HG03064 (cell line): ENCODE results near the gene SCN2B.
"Not testable (repeated sequence)": the region's sequence is repeated elsewhere in the genome, so short reads cannot be mapped to it uniquely, and the experiment has no call there.

ENCODE experiments used
- ATAC-seq: cut with Tn5 transposase; IDR thresholded peaks from one replicate; pipeline ENCODE4 v1.9.1; 2021; ENCODE audit warnings: low read depth; ENCODE audit not compliant: unreplicated experiment

The SCN2B gene

DNA sequence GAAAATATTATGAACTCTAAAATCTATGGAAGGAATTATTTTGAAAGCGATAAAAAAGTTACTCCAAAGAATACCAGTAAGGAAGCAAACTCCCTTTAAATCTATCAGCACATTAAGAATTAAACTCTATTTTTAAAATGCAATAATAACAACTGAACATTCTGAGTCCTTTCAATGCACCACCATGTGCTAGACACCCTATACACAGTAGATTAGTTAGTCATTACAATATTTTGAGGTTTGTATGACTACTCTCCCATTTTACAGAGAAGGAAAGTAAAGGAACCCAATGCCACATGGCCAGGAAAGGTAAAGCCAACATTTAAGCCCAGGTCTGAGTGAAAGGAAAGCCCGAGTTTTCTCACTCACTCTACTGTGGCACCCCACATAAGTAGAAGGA is 30.6 kb upstream of the SCN2B start:
- ATAC-seq = no peak

DNA sequence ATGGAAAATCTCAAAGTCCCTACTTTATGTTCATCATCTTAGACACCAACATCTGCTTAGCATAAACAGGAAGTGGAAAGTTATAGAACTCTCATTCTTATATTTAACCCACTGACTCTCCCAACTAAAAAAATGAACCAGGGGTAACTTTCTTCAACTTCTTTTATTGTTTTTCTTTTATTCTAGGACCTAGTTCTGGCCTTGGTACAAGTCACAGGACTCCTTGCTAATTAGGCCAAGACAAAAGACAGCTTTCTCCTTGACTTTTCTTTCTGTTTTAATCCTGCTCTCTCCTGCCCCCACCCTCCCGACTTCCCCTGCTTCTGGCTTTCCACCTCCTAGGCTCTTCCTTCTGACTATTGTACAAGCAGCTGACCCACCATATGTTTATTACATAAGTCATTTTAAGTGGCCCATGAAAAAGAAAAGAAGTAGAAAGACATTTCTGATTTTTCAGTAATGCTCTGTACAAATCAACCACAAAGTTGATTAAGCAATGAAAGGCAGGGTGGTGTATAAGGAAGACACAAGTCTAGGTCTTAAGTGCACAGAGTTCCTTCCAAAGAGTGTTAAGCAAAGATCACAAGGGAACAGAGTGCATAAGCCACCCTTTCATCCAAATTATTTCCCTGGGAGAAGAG is 30.1 kb upstream of the SCN2B start:
- no peak for ATAC-seq

- ATAC-seq = no peak
These were observed 29.4 kb upstream of the SCN2B start for GRCh38 chr11:118205606-118206378.

GRCh38 chr11:118202599-118203422 is 26.4 kb upstream of the SCN2B start:
- ATAC-seq = no peak

- no peak for ATAC-seq
These were observed 25.5 kb upstream of the SCN2B start for GRCh38 chr11:118201966-118202365.

- ATAC-seq = no peak
These were observed 24.7 kb upstream of the SCN2B start for GRCh38 chr11:118200901-118201680.

GRCh38 chr11:118200497-118200896 is 24.1 kb upstream of the SCN2B start:
- no peak for ATAC-seq

DNA sequence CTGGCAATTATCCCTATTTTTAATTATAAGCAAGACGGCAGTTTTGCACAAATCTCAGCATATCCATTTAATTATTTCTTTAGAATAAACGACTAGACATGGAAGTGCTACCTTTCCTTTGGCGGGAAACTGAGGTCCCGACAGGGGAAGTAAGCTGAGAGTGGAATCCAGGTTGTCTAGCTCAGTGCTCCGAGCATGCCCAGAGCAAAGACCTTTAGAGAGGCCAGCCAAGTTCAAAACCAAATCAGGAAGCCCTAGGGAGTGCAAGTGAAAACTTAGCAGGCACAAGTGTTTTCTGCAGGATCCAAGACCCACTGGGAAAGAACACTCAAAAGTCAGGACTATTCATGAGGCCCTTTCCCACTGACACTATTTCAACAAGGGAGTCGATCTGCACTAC is 22.7 kb upstream of the SCN2B start:
- no peak for ATAC-seq

- ATAC-seq = no peak
These were observed 21.9 kb upstream of the SCN2B start for GRCh38 chr11:118198370-118198769.

DNA sequence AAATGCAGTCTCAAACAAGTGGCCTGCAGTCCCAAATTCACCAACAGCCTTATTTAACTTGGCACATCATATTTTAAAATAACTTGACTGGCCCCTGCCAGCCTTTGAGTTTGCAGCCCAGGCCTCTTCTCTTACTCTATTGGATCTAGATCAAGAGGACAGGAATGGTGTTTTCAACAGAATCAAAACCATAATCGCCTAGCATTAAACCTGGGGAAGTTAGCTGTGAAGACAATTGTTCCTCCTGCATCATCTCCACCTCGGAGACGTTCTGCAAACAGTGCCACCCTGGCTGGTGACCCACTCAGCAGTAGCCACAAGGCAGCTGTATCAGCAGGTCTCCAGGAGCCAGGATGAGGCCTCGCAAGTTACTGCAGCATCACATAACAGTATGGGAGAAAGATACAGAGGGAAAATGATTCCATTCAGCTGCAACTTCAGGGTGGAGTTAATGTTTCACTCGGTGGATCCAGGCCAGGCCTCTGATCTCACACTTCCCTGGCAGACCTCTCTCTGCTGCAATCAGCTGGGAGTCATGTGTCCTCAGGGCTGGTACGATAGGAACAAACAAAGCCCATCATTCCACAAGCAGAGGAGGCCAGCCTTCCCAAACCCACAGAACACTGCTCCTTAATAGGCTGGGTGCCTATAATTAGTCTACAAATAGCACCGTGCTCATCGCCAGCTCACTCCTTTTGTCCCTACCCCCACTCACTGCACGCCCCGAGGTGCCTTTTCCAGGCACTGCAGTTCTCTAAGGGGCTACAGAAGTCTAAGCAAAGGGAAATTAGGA is 18.6 kb upstream of the SCN2B start:
- no peak for ATAC-seq

DNA sequence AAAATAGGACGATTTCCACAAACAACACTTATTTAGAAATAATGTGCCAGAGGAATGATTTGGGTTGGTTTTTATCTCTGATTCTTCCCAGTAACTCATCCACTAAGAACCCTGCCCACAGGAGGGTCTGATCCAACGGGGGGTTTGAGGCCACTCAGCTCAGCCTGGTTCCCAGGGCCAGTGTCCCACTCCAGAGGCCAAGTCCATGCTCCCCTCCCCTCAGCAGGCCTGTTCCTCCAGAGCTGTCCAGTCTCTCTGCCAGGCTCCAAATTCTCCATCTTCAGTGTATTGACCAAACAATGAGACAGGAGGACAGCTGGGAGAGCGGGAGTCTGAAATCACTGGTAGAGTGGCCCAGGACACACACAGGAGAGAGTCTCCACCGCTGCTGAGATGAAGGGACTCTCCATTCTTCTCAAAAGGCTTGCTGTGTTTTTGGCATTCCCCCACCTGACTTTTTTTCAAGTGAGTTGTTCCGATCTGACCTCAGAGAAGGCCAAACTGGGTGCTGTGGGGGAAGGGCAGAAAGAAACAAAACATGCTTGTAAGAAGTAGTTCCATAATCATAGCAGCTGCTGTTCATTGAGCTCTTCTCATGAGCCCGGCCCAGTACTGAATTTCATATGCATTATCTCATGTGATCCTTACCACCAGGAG is 17.6 kb upstream of the SCN2B start:
- no peak for ATAC-seq

- ATAC-seq = not testable (repeated sequence)
These were observed 16.4 kb upstream of the SCN2B start for GRCh38 chr11:118192817-118193216.

- not testable (repeated sequence) for ATAC-seq
These were observed 14.6 kb upstream of the SCN2B start for GRCh38 chr11:118190942-118191506.

- ATAC-seq = no peak
These were observed 10.1 kb upstream of the SCN2B start for GRCh38 chr11:118186346-118187107.

DNA sequence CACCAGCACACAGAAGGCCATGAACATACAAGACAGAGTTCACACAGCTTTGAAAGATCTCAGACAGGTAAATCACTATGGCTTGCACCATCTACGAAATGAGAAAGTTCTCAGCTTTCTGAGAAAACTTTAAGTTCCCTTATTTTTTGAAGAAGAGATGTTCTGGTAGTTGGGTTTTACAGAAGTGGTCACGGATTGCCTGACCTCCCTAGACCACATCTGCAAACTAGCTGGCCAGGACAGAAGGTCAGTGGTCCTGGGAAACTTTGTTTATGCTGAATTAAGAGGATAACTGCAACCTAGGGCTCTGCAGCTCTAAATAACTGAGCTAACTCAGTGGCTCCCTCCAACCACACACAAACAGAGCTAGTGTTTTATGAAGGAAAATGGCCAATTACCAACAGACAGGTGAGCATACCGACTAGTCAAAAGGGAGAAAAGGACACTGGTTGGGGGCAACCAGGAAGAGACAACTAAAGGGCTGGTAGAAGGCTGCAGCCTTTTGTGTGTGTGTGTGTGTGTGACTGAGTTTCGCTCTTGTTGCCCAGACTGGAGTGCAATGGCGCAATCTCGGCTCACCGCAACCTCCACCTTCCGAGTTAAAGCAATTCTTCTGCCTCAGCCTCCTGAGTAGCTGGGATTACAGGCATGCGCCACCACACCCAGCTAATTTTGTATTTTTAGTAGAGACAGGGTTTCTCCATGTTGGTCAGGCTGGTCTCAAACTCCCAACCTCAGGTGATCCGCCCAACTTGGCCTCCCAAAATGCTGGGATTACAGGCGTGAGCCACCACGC is 8.5 kb upstream of the SCN2B start:
- ATAC-seq = no peak

- not testable (repeated sequence) for ATAC-seq
These were observed 7.3 kb upstream of the SCN2B start for GRCh38 chr11:118183691-118184090.

DNA sequence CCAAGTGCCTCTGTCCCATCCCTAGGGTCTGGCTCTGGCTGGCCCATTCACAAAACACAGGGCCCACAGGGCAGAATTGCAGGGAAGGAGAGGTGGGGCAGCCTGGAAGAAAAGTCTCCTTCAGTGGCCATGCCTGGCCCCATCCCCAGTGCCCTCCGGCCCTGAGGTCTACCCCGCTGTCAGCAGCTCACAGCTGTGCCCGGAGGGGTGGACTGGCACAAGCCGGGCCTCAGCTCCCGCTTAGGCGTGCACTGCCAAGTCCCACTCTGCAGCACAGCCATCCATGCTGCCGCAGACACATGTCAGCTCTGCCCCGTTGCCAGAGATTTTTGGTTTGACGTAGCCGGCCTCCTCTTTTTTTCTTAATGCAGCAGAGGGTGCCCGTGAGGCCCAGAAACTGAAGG is 3.9 kb upstream of the SCN2B start:
- ATAC-seq = no peak

GRCh38 chr11:118176778-118177134 is 317 bp upstream of the SCN2B start:
- no peak for ATAC-seq
